HG02870 (cell line): ENCODE data around the gene INPP5F.

ENCODE experiments used
- ATAC-seq: cut with Tn5 transposase; IDR thresholded peaks from one replicate; pipeline ENCODE4 v1.9.1; 2021; ENCODE audit warnings: mild to moderate bottlenecking, moderate library complexity; ENCODE audit not compliant: unreplicated experiment

Gene INPP5F

GRCh38 chr10:119725828-119726675 is at the start of gene INPP5F:
Gene INPP5F, plus strand, starts transcription at chr10:119726050. Its CDS starts 213 bp downstream, at chr10:119726263.
- peak; percentile 84 for ATAC-seq

DNA sequence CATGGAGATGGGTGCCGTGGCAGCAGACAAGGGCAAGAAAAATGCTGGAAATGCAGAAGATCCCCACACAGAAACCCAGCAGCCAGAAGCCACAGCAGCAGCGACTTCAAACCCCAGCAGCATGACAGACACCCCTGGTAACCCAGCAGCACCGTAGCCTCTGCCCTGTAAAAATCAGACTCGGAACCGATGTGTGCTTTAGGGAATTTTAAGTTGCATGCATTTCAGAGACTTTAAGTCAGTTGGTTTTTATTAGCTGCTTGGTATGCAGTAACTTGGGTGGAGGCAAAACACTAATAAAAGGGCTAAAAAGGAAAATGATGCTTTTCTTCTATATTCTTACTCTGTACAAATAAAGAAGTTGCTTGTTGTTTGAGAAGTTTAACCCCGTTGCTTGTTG is 48.7 kb upstream of the INPP5F start:
- ATAC-seq = no peak

DNA sequence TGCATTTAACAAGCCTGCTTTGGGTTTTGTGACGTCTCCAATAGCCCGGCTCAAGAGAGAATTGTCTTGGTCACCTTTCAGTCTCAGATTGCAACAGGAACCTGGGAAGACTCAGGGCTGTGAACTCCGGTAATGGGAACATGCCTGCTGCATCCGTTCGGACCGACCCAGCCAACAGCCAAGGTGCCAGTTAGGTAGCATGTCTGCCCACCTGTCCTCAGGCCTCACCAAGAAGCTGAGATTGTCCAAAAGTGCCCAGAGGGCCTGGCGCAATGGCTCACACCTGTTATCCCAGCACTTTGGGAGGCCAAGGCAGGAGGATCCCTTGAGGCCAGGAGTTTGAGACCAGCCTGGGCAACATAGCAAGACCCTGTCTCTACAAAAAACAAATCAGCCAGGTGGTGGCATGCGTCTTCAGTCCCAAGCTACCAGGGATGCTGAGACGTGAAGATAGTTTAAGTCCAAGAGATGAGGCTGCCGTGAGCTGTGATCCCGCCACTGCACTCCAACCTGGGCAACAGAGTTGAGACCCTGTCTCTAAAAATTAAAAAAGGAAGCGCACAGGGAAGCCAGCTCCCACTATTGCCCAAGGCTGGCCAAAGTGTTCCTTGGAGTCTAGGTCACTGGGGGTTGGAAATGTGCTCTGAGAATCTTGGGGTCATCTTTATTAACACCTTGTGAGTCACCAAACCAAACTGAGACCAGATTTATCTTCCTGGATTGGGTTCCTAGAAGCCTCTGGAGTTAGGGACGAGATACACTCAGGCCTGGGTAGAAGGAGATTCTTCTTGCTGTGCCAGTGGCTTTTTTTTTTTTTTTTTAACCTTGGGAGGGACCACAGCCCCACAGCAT is 47.7 kb upstream of the INPP5F start:
- ATAC-seq = no peak

- no peak for ATAC-seq
Observed at GRCh38 chr10:119679480-119679829, 46.4 kb upstream of the INPP5F start.

GRCh38 chr10:119680050-119680449 is 45.8 kb upstream of the INPP5F start:
- no peak for ATAC-seq

GRCh38 chr10:119680650-119681081 is 45.2 kb upstream of the INPP5F start:
- no peak for ATAC-seq

DNA sequence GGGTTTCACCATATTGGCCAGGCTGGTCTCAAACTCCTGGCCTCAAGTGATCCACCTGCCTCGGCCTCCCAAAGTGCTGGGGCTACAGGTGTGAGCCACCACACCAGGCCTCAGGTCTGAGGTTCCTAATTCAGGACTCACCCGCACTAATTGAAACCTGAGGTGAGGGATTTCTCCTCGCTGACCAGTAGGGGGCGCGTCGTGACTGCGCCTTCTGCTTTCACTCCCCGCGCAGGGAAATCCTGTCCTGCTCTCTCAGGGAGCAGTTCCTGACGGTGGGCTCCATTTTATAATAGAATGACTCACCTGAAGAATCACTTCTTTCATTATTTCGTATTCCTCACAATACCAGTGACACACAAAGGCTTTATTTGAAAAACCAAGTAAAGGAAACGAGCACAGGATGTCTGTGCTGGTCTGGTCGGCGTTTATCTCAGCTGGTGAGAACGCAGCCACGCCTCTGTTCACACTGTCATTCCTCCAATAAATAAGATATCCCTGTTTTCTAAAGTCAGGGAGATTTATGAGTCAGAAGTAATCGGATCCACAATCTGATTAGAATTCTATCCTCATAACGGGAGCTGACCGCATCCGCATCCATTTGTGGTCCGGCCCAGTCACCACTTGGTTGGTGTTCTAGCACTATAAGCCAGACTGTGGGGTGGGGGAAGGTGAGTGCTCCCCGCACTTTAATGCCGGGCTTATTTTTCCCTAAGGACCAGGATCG is 39.2 kb upstream of the INPP5F start:
- ATAC-seq = peak; percentile 74

DNA sequence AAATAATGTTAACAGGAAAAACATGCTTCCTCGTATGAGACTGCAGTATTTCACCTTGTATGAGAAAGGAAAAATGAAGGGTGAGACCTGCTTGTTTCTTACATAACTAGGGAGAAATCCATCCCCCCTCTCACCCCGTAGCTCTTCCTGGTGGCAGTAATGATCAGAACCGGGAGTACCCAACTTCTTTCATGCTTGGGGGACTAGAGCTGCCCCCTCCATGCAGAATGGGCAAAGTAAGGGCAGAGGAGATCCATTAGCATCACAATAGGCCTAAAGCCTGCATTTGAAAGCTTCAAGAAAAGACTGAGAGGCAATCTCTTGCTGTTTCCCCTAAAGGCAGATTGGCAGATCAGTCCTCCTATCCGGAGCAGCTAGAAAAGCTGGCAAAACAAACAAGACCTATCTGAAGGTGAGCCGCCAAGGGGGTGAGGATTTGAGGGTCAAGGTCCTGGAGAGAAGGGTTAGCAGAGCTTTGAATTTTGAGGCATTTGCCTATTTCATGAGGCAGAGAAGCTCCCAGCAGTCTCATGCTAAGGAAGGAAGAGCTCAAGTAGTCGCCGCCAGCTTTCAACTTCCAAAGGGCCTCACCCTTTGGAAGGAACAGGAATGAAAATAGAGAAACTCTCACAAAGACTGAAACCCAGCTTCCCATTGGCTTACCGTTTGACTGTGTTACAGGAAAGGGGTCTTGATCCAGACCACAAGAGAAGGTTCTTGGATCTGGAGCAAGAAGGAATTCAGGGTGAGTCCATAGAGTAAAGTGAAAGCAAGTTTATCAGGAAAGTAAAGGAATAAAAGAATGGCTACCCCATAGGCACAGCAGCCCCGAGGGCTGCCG is 38.4 kb upstream of the INPP5F start:
- ATAC-seq = no peak

GRCh38 chr10:119688033-119688508 is 37.8 kb upstream of the INPP5F start:
- ATAC-seq = no peak

DNA sequence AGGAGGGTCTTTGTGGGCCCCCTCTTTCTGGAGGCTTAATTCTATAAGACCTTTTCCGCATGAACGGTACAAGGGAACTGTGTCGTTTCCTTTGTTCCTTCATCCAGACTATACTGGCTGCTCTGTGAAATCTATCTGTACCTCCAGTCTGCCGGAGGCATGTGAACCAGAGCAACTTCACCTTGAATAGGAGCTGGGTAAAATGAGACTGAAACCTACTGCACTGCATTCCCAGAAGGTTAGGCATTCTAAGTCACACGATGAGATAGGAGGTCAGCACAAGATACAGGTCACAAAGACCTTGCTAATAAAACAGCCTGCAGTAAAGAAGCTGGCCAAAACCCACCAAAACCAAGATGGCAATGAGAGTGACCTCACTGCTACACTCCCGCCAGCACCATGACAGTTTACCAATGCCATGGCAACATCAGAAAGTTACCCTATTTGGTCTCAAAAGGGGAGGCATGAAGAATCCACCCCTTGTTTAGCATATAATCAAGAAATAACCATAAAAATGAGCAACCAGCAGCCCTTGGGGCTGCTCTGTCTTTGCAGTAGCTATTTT is 36.8 kb upstream of the INPP5F start:
- no peak for ATAC-seq

- ATAC-seq = no peak
Observed at GRCh38 chr10:119691726-119692125, 34.1 kb upstream of the INPP5F start.

DNA sequence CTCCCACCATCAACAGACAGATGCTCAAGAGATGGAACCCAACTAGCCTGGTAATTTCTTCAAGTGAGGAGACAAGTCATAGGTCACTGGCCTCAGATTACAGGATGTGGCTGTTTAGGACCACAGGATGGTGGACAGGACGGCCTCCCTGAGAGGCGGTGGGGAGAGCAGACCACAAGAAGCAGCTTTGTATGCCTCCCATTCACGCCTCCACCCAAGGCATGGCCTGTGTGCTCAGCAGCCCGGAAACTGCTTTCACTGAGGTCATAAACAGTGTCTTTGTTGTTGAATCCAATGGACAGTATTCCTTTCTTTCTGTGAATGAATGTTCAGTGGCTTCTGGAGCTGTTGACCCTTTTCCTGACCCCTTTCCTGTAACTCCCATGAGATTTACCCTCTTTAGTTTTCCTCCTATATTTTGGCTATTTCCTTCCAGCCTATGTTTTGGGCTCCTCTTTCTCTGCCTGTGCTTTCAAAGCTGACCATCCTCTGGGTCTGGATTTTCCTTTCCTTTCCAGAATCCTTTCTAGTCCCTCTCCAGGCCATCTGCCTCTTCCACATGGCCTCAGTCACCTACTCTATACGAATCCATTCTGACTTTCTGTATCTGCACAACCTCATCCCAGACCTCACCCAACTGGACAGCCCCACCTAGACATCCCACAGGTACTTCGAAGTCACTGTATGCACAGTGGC is 32.4 kb upstream of the INPP5F start:
- peak; percentile 53 for ATAC-seq

DNA sequence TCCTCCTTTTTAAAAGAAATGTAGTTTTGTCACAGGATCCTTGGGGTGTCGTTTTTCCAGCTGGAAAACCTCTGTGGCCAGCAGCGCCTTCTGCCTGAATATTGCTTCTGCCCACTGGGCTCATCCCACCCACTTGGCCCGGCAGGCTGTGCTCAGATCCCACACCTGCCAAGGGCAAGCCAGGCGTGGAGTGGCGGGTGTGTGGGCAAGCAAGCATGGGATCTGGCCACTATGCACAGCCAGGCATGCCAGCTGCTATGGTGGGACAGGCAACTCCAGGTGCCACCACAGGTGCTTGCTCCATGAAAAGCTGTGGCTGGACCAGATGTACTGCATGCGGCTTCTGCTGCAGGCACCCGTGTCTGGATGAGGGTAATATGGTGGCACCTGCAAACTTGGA is 31.2 kb upstream of the INPP5F start:
- no peak for ATAC-seq

DNA sequence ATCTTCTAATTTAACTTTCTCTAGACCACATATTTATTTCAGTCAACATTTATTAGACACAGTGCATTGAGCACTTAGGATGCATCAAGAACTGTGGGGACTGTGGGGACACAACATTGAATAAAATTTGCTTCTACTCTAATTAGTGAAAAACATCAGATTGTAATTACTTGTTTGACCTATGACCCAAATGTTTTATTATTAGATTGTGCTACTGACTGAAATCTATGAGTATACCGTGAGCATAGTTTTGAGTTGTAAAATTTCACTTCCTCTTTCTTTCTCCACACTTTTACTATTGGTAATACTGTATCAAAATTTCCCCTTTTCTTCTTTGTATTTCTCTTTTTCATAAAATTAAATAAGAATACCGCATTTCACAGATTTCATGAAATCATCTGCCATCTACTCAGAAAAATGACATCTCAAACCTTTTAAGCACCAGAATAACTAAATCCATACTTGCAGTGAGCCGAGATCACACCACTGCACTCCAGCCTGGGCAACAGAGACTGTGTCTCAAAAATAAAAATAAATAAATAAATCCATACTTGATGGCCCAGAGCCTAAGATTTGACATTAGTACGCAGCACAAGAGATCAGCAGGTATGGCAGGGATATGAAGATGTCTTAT is 25.4 kb upstream of the INPP5F start:
- ATAC-seq = peak; percentile 51

DNA sequence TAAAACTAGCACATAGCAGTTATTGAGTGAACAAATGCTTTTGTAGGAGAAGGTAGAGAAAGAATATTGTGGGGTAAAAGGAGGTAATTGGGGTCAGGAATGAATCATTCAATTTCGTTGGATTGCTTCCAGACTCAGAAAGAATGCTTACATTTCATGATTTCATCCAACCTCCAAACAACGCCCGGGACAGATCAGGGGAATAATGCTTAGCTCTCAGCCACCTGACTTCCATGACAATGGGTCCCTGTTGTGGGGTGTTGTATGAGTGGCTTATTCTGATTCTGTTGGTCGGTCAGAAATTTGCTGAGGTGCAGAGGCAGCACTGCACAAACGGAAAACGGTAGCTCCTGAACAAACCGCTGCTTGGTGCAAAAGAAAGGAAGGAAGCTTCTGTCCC is 24.0 kb upstream of the INPP5F start:
- ATAC-seq = no peak

GRCh38 chr10:119702583-119702982 is 23.3 kb upstream of the INPP5F start:
- ATAC-seq = no peak

- no peak for ATAC-seq
Observed at GRCh38 chr10:119703903-119704508, 21.8 kb upstream of the INPP5F start.

- peak; percentile 32 for ATAC-seq
Observed at GRCh38 chr10:119705434-119705831, 20.4 kb upstream of the INPP5F start.
